ENCODE measurements around the gene BUD31.
"Not testable (repeated sequence)": the region's sequence is repeated elsewhere in the genome, so short reads cannot be mapped to it uniquely, and the experiment has no call there.

Gene BUD31

DNA sequence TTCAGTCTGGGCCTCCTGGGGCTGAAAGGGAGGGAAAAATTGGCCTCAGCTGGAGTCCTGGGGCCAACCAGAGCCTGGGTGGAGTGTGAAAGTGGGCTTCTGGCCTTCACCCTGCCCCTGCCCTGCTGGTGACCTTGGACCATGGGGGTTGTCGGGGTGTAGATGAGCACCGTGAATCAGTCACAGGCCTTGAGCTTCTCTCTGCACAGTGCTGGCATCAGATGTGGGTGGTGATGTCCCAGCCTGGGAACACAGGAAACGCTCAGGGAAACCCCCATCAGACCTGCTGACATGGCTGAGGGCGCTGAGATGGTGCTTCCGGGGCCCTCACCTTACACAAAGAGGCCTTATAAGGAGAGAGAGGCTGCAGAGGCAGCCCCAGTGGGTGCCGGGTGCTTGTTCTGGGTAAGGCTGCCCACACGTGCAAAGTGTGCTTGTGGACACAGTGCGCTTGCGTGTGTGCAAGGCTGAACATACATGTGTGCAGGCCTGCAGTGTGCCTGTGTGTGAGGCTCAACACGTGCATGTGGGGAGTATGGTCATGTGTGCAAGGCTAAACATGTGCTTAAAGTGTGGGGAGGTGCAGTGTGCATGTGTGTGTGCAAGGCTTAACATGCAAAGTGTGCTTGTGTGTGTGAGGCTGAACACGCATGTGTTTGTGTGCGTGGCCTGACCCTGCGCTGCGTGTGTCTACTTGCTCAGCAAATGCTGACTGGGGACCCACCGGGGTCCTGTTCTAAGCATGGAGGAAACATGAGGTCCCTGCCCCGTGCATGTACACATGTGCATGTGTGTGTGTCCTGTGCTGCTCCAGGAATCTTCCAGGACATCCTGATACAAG is 27.7 kb upstream of the BUD31 start:
- DNase-seq (ENCODE audit: low spot score), result no peak

DNA sequence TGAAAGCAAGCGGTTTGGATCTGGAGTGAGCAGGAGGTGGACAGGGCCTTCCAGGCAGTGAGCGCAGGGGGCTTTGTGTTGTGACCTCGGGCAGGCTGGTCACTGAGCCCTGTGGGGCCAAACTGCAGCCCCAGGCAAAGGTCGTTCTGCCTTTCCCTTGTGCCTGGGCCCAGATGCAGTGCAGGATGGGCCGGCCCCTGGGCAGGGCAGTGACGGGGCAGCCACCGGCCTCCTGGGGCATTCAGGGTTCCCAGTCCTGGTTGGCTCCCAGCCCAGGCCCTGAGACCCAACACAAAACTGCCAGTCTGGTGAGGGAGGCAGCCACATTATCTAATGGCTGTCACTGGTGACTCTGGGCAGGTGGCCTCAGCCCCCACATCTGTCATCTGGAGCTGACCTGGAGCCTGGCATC is 27.1 kb upstream of the BUD31 start:
- DNase-seq (ENCODE audit: low spot score), result no peak

DNA sequence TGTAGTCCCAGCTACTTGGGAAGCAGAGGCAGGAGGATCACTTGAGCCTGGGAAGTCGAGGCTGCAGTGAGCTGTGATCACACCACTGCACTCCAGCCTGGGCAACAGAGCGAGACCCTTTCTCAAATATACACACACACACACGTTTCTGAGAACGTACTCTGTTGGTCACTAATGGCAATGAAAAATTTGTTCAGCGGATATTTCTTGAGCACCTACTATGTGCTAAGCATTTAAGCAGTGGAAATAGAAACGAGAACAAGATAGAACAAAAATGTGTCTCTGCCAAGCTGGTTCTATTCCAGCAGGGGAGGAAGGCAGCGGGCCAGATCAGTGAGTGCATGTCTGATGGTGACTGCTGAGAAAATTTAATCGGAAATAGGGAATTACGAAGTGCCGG is 25.6 kb upstream of the BUD31 start:
- DNase-seq (ENCODE audit: low spot score), result no peak

DNA sequence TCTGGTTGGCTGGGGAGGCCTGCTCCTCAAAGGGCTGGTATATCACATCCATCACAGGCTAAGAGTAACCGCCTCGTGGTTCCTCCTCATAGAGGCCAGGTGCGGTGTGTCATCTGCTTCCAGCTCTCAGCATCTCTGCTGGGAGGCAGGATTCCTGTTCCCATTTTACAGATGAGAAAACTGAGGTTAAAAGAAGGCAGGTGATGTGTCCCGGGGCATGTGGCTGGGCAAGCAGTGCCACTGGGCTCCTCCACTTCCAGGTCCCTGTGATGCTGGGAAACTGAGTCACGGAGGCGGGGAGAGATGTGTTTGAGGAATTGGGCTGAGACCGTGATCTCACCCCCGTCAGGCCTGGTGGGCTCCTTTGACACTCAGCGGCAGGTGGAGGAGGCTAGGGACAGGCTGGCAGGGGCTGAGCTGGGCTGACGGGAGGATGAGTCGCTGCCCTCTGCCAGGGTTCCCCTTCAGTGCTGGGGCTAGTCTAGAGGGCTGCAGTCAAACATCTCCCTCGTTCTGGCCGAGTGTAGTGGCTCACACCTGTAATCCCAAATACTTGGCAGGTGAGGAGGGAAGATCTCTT is 24.9 kb upstream of the BUD31 start:
- DNase-seq (ENCODE audit: low spot score), result no peak

DNA sequence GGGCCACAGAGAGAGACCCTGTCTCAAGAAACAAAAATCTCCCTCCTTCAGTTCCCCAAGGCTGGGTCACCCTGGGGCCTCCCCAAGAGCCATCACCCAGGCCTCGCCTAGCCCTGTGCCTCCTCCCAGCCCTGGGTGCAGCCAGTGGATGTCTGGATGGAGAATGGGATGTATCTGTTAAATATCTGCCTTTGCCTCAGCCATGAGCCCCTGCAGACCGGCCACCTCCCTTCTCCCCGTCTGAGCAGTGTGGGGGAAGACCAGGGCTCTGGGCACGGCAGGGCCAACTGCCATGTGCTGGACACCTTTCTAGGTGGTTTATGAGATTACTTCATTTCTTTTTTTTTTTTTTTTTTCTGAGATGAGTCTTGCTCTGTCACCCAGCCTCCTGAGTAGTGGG is 24.2 kb upstream of the BUD31 start:
- DNase-seq (ENCODE audit: low spot score), result no peak

DNA sequence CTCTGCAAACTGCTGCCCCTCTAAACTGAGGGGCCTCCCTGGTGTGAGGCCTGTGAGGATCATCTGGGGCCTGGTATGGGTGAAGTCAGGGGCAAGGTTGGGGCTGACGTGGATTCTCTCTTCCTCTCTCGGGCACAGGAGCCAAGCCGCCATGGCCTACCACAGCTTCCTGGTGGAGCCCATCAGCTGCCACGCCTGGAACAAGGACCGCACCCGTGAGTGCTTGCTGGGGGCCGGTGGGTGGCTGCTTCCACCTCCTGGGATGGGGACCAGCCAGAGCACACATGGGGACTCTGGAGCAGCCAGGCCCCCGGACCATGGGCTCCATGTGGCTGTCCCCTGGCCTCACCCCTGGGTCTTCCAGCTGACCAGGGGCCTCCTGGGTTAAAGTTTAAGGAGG is 23.2 kb upstream of the BUD31 start:
- no peak for DNase-seq (ENCODE audit: low spot score)

DNA sequence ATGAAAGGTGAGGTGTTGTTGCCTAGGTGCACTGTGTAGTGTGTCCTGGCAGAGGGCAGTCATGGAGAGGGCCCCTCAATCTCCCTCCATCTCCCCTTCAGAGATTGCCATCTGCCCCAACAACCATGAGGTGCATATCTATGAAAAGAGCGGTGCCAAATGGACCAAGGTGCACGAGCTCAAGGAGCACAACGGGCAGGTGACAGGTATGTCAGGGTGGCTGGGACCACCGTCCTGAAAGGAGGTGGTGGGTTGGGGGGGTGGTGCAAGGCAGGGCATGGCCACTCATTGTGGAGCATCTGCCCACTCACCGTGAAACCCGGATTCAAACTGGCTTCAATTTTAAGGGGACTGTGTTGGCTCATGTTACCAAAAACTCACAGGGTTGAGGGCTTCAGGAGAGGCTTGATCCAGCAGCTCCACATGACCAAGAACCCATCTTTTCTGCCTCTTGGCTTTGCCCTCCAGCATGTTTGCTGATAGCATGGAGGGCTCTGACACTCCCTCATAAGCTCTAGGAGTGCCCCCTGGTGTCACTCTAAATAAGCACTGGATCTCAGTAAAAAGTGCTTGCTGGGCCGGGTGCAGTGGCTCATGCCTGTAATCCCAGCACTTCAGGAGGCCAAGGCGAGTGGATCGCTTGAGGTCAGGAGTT is 22.1 kb upstream of the BUD31 start:
- no peak for DNase-seq (ENCODE audit: low spot score)

DNA sequence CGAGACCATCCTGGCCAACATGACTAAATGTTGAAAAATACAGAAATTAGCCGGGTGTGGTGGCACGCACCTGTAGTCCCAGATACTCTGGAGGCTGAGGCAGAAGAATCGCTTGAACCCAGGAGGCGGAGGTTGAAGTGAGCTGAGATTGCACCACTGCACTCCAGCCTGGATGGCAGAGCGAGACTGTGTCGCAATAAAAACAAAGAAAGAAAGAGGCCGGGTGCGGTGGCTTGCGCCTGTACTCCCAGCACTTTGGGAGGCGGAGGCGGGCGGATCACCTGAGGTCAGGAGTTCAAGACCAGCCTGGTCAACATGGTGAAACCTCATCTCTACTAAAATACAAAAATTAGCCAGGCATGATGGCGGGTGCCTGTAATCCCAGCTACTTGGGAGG is 21.5 kb upstream of the BUD31 start:
- not testable (repeated sequence) for DNase-seq (ENCODE audit: low spot score)

DNA sequence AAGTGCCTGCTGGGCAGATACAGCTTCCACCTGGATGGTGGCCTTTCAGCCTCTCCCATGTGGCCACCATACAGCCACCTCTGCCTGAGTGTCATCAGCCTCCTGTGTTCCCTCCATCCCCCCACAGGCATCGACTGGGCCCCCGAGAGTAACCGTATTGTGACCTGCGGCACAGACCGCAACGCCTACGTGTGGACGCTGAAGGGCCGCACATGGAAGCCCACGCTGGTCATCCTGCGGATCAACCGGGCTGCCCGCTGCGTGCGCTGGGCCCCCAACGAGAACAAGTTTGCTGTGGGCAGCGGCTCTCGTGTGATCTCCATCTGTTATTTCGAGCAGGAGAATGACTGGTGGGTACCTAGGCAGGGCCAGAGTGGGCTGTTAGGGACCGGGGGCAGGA is 20.9 kb upstream of the BUD31 start:
- DNase-seq (ENCODE audit: low spot score), result no peak

DNA sequence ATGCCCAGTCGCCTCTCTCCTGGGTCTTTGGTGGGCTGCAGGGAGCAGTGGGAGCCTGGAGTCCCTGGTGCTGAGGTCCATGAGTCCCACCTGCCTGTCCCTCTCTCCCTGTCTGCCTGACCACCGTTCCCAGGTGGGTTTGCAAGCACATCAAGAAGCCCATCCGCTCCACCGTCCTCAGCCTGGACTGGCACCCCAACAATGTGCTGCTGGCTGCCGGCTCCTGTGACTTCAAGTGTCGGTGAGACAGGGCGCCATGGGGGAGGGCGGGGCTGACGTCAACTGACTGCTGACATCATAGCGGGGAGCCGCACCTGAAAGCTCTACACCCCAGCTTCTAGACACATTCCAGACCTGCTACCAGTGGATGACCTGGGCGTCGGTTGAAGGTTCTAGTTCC is 19.0 kb upstream of the BUD31 start:
- no peak for DNase-seq (ENCODE audit: low spot score)

DNA sequence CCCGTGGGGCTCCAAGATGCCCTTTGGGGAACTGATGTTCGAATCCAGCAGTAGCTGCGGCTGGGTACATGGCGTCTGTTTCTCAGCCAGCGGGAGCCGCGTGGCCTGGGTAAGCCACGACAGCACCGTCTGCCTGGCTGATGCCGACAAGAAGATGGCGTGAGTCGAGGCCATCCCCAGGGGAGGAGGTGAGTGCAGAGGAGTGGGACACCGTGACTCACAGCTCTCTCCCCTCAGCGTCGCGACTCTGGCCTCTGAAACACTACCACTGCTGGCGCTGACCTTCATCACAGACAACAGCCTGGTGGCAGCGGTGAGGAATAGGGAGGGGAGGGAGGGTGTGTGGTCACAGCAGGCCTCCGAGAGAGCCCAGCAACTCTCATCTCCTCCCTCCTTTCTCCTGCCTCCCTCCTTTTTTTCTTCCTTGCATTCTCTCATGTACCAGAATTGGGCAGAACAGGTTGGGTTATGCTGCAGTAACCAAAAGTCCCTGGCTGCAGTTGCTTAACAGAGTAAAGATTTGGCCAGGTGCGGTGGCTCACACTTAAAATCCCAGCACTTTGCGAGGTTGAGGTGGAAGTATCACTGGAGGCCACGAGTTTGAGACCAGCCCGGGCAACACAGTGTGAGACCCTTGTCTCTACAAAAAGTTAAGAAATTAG is 17.7 kb upstream of the BUD31 start:
- no peak for DNase-seq (ENCODE audit: low spot score)

DNA sequence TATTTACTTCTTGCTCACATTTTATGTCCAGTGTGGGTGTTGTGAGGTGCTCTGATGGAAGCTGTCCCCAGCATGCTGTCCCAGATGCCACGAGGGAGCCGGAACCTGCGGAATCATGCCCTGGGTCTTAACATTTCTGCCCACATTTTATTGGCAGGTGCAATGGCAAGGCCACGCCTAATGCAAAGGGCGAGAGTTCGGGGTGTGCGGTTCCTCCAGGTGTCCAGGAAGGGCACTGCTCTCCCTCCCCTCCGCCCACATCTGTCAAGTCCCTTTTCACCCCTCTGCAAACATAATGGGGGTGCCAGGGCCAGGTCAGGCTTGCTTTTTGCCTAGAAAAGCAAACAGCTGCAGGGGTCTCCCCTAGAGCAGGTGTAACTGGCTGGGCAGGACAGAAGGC is 16.7 kb upstream of the BUD31 start:
- DNase-seq (ENCODE audit: low spot score), result no peak

DNA sequence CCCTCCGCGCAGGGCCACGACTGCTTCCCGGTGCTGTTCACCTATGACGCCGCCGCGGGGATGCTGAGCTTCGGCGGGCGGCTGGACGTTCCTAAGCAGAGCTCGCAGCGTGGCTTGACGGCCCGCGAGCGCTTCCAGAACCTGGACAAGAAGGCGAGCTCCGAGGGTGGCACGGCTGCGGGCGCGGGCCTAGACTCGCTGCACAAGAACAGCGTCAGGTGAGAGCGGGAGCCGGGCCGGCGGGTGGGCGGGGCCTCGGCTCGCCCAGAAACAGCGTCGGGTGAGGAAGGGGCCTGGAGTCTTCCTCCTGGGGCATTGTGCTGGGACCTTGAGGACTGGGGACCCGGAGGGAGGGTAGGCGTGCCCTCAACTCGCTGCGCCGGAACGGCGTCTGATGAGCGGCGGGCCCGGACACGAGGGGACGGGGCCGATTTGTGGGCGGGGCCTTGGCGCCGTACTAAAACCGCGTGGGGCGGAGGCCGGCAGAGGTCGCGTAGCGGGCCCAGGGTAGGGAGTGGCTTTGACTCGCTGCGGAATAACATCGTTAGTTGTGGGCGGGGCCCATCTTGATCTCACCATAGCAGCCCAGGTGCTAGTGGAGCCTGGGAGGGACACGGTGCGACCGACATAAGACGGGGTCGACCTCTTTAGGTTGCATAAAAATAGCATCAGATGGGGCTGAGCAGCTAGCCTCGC is 16.0 kb upstream of the BUD31 start:
- DNase-seq (ENCODE audit: low spot score), result peak; percentile 52

DNA sequence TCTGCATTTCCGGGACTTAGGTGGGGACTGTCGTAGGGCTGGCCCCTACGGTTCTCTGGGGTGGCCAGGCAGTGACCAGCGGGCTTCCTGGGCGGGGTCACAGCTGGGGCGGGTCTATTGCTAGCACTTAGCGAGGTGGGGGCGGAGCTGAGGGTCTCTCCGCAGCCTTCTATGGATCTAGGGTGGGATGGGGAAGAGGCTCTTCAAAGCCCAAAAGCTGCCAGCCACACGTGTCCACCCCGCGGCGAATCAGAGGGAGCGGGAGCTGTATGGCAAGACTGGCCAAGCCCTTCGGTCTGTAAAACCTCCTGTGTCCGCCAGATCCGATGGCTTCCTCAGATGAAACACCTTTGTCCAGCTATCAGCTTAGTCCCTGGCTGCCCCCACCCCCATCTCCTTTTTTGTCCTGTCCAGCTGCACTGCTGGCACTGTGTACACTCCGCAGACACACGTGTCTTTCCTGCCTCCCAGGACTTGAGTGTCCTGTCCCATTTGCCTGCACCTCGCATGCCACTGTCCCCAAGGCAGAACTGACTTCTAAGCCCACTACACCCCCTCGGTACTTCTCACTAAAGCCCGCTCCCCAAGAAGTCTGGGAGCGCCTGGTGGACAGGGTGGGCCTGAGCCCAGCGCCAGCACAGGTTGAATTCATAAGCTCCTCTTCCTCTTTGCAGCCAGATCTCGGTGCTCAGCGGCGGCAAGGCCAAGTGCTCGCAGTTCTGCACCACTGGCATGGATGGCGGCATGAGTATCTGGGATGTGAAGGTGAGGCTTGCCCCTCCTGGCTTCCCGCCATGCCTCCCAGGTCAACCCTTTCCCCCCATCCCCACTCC is 15.2 kb upstream of the BUD31 start:
- DNase-seq (ENCODE audit: low spot score), result no peak

DNA sequence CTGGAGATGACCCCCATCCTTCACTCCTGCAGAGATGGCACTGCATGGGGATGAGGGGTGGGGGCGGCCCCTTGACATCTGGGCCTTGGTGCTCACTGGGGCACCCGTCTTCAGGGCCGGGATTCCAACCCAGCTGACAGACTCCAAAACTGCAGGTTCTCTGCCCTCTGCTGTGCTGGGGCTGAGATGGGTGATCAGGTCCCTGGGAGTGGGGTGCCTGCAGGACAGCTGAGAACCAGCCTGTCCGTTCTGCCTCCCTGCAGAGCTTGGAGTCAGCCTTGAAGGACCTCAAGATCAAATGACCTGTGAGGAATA is 14.6 kb upstream of the BUD31 start:
- DNase-seq (ENCODE audit: low spot score), result no peak

DNA sequence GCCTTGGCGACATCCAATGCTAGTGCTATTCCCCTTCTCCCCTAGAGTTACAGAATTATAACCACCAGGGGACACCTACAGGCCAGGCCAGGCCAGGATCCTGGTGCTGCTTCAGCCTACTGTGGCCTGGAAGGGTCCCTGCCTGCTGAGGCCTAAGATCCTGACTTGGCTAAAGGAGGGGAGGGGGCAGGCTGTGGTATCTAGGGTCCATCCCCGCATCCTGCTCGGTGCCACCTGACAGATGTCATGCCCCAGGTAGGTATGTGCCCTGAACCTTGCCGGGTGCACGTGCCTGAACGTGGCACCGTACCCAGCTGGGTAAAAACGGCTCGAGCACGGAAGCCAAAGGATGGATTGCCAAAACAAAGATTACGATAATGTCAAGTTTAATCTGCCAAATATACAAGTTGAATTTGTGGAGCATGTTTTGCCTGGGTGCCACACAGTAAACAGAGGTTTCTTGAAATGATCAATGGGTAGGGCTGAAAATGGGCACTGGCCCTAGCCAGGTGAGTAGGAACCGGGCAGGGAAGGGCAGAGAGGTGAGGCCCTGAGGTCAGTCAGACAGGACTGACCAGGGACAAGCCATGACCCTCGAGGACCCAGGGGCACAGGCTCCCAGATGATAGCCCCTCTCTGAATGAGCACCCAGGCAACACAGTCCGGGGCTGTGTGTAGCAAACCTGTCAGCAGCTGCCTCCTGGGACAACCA is 13.0 kb upstream of the BUD31 start:
- no peak for DNase-seq (ENCODE audit: low spot score)

DNA sequence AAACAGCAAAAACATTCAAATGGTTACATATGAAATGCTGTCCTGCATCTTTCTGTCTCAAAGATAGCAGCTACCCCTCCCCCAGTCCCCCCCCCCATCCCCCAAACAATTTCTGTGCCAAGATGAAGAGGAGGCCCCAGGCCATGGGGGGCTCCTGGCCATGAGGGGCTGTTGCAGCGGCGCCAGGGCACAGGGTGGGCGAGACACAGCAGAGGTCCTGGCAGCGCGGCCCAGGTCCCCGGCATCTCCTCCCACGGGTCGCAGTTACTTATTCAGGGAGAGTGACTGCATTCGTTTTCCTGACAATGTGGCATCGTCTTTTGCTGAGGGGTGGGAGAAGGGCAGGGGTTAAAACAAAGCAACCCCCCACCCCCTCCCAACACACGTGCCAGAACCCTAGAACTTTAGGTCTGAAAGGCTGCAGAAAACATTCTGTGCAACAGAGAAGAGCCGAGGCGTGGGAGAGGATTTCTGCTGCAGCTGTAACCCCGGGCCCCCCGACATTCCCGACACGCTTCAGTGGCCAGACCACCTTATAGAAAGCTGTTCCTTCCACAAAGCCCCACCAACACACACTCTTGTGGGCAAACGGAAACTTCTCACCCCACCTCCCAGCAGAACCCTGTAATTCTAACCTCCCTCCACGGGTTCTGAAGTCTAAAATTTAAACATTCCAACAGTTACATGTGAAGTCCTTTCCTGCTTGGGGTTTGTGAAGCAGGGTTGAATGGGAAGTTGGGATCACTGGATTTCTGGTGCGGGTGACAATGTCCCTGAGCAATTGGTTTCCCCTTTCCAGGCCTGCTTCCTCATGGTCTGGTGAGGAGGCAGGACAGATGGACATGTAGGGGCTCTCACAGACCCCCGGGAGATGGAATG is 12.1 kb upstream of the BUD31 start:
- DNase-seq (ENCODE audit: low spot score), result no peak

DNA sequence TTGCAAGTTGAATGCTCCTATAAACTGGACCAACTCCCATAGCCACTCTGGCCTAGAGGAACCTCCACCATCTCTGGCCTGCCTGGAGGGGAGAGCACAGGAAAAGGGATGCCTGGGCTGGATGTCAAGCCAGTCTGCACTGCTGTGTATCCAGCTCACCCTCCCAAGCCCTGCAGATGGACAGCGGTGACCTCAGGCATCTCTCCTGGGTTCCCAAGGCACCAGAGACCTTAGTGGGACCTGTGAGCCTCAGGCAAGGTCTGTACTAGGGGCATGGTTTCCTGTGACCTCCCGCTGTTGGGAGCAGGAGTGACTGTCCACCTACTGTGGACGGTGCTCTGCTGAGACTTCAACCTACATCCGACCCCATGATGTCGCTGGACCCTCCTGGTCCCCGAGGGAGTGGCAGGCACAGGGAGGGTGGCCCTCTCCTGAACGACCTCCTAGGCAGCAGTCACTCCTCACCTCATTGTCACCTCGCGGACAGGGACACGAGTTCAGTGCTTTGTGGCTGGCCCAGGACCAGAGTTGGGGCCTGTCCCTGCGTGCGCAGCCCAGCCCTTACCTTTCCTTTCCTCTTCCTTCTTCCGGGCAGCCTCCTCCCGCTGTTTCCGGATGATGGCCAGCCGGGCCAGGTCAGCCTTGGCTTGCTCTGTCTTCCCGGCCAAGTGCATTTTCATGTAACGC is 11.3 kb upstream of the BUD31 start:
- DNase-seq (ENCODE audit: low spot score), result no peak

DNA sequence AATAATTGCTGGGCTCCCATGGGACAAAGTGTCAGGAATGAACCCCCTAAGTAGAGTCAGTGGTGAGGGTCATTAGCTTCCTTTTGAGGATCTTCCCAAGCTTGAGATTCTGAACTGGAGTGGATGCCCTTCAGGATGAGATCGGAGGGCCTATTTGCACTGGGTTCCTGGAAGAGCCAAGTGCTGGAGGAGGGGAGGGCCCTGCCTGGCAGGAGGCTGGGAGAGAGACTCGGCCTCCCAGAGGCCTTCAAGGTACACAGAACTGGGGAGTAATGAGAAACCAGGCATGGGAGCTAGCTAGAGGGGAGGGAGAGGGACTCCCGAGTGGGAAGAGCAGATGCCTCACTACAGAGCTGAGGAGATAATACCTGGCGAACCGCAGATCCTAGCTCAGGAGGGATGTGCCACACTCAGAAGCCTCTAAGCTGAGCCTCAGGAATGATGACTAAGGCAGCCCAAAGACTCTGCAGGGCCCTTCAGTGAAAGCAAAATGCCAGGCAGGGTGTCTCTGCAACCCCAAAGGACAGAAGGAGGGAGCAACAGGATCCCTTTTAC is 9.8 kb upstream of the BUD31 start:
- no peak for DNase-seq (ENCODE audit: low spot score)

All from LoVo (cell line).